ENCODE results near the gene EXOSC5. TPM values are rescaled to one million over a fixed set of nuclear protein-coding genes. Genes with fewer than 3 reads are reported as not detected.

EXOSC5 gene
- total and polyA plus RNA-seq, 2 of the 13 experiments (the other 11 are each of a cell fraction or from before 2014, with no cell fraction given), result 24.1 to 26.5 TPM

- no peak for TF ChIP-seq AFF4 (CRISPR knock-in tag; IDR thresholded peaks at IDR 0.05)
- TF ChIP-seq KAT2B (IDR thresholded peaks at IDR 0.05; ENCODE audit: borderline replicate concordance, low read depth, low read length), result peak; percentile 55; the same call in 1 of the 2 replicates
- no peak; the same call in 1 of the 2 replicates for TF ChIP-seq NAIF1 (CRISPR knock-in tag; IDR thresholded peaks at IDR 0.05; ENCODE audit: borderline replicate concordance)
- TF ChIP-seq MTA3 (CRISPR knock-in tag; IDR thresholded peaks at IDR 0.05), result no peak
- peak; percentile 100 for TF ChIP-seq MXI1 (IDR thresholded peaks at IDR 0.05; ENCODE audit: borderline replicate concordance, low read depth, low read length)
- TF ChIP-seq SSRP1 (CRISPR knock-in tag; IDR thresholded peaks at IDR 0.05), result no peak
- TF ChIP-seq ZHX1 (CRISPR knock-in tag; IDR thresholded peaks at IDR 0.05; ENCODE audit: low read depth), result 0 out of 2 replicates have a peak, but pooled peaks have one; percentile 47
- TF ChIP-seq, protein P1, sequence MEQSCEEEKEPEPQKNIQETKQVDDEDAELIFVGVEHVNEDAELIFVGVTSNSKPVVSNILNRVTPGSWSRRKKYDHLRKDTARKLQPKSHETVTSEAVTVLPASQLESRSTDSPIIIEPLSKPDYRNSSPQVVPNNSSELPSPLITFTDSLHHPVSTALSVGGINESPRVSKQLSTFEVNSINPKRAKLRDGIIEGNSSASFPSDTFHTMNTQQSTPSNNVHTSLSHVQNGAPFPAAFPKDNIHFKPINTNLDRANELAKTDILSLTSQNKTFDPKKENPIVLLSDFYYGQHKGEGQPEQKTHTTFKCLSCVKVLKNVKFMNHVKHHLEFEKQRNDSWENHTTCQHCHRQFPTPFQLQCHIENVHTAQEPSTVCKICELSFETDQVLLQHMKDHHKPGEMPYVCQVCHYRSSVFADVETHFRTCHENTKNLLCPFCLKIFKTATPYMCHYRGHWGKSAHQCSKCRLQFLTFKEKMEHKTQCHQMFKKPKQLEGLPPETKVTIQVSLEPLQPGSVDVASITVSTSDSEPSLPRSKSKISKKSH (CRISPR knock-in tag; IDR thresholded peaks at IDR 0.05; ENCODE audit: borderline replicate concordance), result peak; percentile 31; the same call in 1 of the 2 replicates
- TF ChIP-seq MED8 (CRISPR knock-in tag; IDR thresholded peaks at IDR 0.05; ENCODE audit: insufficient replicate concordance), result no peak
- no peak for TF ChIP-seq ZNF30 (CRISPR knock-in tag; IDR thresholded peaks at IDR 0.05)
- TF ChIP-seq ZFP36L1 (CRISPR knock-in tag; IDR thresholded peaks at IDR 0.05), result peak; percentile 49; the same call in 1 of the 2 replicates
- TF ChIP-seq ZIK1 (CRISPR knock-in tag; IDR thresholded peaks at IDR 0.05; ENCODE audit: borderline replicate concordance, low read depth), result no peak
- no peak for TF ChIP-seq ZNF879 (CRISPR knock-in tag; IDR thresholded peaks at IDR 0.05)
- TF ChIP-seq ZNF792 (CRISPR knock-in tag; IDR thresholded peaks at IDR 0.05), result no peak
- TF ChIP-seq ZC3H13 (CRISPR knock-in tag; IDR thresholded peaks at IDR 0.05), result no peak
- peak; percentile 87 for TF ChIP-seq ETV5 (CRISPR knock-in tag; IDR thresholded peaks at IDR 0.05; ENCODE audit: borderline replicate concordance)
- TF ChIP-seq, protein P2, sequence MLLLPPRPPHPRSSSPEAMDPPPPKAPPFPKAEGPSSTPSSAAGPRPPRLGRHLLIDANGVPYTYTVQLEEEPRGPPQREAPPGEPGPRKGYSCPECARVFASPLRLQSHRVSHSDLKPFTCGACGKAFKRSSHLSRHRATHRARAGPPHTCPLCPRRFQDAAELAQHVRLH (CRISPR knock-in tag; IDR thresholded peaks at IDR 0.05; ENCODE audit: borderline replicate concordance, low read depth), result peak; percentile 82; the same call in 1 of the 2 replicates
- TF ChIP-seq HCFC1 (IDR thresholded peaks at IDR 0.05; ENCODE audit: low read depth, low read length), result peak; percentile 39; the same call in 1 of the 2 replicates
- TF ChIP-seq ZBTB1 (CRISPR knock-in tag; IDR thresholded peaks at IDR 0.05; ENCODE audit: borderline replicate concordance), result 0 out of 2 replicates have a peak, but pooled peaks have one; percentile 78
- no peak for TF ChIP-seq ZFP90 (CRISPR knock-in tag; IDR thresholded peaks at IDR 0.05; ENCODE audit: borderline replicate concordance)
Observed at GRCh38 chr19:41397086-41398049, at the start of gene EXOSC5, which contains the start of gene BCKDHA (continued).
